ENCODE data around the gene CLDN1.

Gene CLDN1

DNA sequence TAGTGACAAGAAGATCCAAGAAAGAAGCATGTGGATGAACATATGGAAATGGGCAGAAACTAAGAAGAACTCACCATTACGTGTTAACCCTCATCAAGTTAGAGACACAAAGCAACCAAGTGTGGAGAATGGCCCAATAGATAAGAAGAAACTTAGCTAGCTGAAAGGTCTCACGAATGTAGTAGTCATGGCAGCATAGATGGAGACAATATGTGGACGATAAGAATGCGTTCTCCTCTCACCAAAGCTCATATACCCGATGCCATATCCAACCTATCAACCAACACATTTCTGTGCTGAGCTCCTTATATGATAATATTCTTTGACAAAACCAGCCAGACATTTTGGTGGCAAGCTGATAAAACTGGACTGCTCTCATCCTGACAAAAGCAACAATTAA lies 15.1 kb upstream of the CLDN1 start:
- TF ChIP-seq, protein P1, sequence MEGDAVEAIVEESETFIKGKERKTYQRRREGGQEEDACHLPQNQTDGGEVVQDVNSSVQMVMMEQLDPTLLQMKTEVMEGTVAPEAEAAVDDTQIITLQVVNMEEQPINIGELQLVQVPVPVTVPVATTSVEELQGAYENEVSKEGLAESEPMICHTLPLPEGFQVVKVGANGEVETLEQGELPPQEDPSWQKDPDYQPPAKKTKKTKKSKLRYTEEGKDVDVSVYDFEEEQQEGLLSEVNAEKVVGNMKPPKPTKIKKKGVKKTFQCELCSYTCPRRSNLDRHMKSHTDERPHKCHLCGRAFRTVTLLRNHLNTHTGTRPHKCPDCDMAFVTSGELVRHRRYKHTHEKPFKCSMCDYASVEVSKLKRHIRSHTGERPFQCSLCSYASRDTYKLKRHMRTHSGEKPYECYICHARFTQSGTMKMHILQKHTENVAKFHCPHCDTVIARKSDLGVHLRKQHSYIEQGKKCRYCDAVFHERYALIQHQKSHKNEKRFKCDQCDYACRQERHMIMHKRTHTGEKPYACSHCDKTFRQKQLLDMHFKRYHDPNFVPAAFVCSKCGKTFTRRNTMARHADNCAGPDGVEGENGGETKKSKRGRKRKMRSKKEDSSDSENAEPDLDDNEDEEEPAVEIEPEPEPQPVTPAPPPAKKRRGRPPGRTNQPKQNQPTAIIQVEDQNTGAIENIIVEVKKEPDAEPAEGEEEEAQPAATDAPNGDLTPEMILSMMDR (IDR thresholded peaks at IDR 0.05; ENCODE audit: extremely low read depth, insufficient read depth, missing control alignments) = no peak
- no peak for DNase-seq (ENCODE audit: low spot score)
- in situ Hi-C loops (cut with MboI; ENCODE audit: low pct_unique_long_range_greater_than_20kb, low sequenced_read_pairs, unreplicated experiment) = no loop called here

DNA sequence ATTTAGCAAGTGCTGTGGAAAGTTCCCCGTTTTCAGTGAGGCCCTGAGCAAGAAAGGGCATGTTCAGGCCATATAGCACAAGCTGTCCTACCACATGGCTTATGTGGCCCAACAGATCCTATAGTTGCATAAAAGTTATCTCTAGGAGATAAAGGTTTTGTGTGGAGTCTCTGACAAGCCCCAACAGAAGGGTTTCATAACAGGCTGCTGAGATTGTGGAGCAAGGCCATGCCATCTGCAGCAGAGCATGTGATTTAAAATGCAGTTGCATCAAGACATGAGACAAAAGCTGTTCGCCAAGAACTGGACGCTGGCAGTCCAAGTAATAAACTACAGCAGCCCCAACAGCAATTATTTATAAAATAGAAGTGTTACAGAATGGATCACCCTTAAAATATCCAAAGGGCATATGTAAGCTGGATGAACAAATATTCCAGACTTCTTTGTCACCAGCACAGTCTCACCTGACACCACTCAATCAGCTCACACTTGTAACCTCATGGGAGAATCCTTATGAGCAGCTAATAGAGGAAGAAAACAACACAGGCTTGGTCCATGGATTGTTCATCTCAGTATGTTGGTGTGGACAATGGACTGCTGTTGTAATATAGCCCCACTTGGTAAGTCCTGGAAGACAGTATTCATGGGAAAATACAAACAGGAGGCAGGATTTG lies 14.4 kb upstream of the CLDN1 start:
- in situ Hi-C loops (cut with MboI; ENCODE audit: low pct_unique_long_range_greater_than_20kb, low sequenced_read_pairs, unreplicated experiment) = no loop called here
- TF ChIP-seq, protein P1 (IDR thresholded peaks at IDR 0.05; ENCODE audit: extremely low read depth, insufficient read depth, missing control alignments) = no peak
- no peak for DNase-seq (ENCODE audit: low spot score)

DNA sequence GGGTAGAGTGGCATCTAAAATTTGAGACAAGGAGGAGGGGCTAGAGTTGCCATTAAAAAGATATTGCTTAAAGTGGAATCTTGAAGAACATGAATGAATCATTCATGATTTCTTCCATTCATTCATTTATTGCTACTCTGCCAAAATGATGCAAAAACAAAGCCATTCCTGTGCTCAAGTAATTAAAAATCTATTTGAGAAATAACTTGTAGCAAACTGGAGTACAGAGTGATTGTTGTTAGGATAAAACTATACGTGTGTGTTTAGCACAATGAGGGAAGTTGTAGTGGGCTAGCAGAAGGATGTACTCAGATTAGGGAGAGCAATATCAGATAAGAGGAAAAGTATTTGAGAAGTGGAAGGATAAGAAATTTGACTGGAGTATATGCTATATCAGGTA lies 11.7 kb upstream of the CLDN1 start:
- DNase-seq (ENCODE audit: low spot score) = no peak
- TF ChIP-seq, protein P1 (IDR thresholded peaks at IDR 0.05; ENCODE audit: extremely low read depth, insufficient read depth, missing control alignments) = no peak
- in situ Hi-C loops (cut with MboI; ENCODE audit: low pct_unique_long_range_greater_than_20kb, low sequenced_read_pairs, unreplicated experiment) = no loop called here

DNA sequence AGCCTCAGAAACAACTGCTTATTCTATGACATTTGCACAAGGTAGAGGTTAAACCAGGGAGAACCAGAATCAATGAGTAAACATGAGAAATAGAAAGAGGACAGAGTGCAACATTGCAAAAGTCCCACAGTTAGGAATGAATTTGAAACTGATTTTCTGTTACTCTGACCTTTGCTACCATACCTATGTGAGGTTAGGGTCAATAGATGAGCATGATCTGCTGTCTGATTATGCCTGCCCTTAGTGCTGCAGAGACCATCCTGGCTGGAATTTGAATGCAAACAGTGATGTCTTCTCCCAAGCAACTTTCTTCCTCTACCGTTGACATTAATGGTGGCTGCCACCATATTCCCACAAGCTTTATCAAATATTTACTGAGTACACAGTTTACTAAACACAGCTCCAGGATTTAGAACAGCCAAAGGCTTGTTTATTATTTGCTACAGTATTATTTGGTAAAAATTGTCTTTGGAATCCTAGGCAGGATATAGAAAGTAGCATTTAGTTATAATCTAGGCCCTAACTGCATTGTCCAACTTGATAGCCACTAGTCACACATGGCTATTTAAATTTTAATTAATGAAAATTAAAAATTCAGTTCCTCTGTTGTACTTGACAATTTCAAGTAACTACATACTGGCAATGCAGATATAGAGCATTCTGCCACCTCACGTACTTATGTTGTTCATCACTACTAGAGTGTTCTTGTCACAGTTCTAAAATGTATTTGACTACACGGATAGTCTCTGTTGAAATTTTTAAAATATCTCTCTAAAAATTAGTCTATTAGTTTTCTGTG lies 8.9 kb upstream of the CLDN1 start:
- TF ChIP-seq, protein P1 (IDR thresholded peaks at IDR 0.05; ENCODE audit: extremely low read depth, insufficient read depth, missing control alignments) = no peak
- in situ Hi-C loops (cut with MboI; ENCODE audit: low pct_unique_long_range_greater_than_20kb, low sequenced_read_pairs, unreplicated experiment) = no loop called here
- no peak for DNase-seq (ENCODE audit: low spot score)

DNA sequence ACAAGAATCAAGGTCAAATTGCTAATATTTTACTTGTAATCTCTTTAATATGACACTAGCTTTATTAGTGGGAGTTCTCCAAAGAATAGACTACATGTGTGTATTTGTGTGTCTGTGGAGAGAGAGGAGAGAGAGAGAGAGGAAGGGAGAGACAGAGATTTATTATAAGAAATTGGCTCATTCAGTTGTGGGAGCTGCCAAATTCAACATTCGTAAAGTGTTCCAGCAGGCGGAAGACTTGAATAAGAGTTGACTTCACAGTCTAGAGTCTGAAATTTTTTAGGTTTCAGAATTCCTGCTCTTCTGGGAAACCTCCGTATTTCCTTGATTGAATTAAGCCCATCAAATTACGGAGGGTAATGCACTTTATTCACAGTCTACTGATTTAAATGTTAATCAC lies 4.7 kb upstream of the CLDN1 start:
- DNase-seq (ENCODE audit: low spot score) = no peak
- TF ChIP-seq, protein P1 (IDR thresholded peaks at IDR 0.05; ENCODE audit: extremely low read depth, insufficient read depth, missing control alignments) = no peak

DNA sequence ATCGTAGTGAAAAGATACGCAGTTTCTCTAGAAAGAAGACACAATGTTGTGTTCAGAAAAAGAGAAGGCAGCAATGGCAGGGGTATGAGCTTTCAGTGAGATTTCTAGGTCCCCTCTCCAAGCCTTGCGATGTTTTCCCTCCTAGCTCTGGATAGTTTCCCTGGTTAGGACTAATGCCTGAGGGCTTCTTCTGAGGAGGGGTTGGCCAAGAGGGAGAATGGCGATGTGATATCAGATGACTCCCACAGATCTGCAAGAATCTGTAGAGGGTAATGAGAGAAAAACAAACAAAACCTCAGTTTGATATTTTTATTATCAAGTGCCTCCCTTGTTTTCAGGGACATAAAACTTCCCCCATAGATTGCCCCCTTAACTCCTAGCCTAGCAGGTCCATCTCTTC lies 4.1 kb upstream of the CLDN1 start:
- DNase-seq (ENCODE audit: low spot score) = no peak
- in situ Hi-C loops (cut with MboI; ENCODE audit: low pct_unique_long_range_greater_than_20kb, low sequenced_read_pairs, unreplicated experiment) = no loop called here
- TF ChIP-seq, protein P1 (IDR thresholded peaks at IDR 0.05; ENCODE audit: extremely low read depth, insufficient read depth, missing control alignments) = no peak

More for the DNA sequence above, 4.7 kb upstream of the CLDN1 start:
- in situ Hi-C loops (cut with MboI; ENCODE audit: low pct_unique_long_range_greater_than_20kb, low sequenced_read_pairs, unreplicated experiment) = no loop called here
